Activated CD8-positive, alpha-beta memory T cell treated with anti-CD3 and anti-CD28 coated beads for 4 hours (primary cell): ENCODE data around the gene RAB23.

Experiments used
- DNase-seq, 2 donors: peaks; one replicate each; pipeline ENCODE4 v3.0.0-alpha.2; 2020; ENCODE audit warnings: low read depth in 2 of 2

RAB23 gene

GRCh38 chr6:57221936-57222742 is at the start of gene RAB23:
RAB23 (minus strand) TSS chr6:57222307; CDS start chr6:57210380, 11,927 bp downstream.
- DNase-seq: peak; percentile 65 to 68

- DNase-seq: no peak
These were observed 46.2 kb upstream of the RAB23 start for GRCh38 chr6:57268294-57268640.

GRCh38 chr6:57267586-57268293 is 45.6 kb upstream of the RAB23 start:
- DNase-seq: peak in 1 of 2 donors; percentile 4

- no peak for DNase-seq
These were observed 43.7 kb upstream of the RAB23 start for GRCh38 chr6:57265755-57266221.

- DNase-seq: no peak
These were observed 41.6 kb upstream of the RAB23 start for GRCh38 chr6:57263739-57264138.

GRCh38 chr6:57262901-57263694 is 41.0 kb upstream of the RAB23 start:
- no peak for DNase-seq

GRCh38 chr6:57262488-57262887 is 40.4 kb upstream of the RAB23 start:
- DNase-seq: no peak

GRCh38 chr6:57261926-57262325 is 39.8 kb upstream of the RAB23 start:
- DNase-seq: no peak

- no peak for DNase-seq
These were observed 37.0 kb upstream of the RAB23 start for GRCh38 chr6:57259064-57259463.

GRCh38 chr6:57257911-57258541 is 35.9 kb upstream of the RAB23 start:
- DNase-seq: no peak

- DNase-seq: no peak
These were observed 34.4 kb upstream of the RAB23 start for GRCh38 chr6:57256541-57256940.

- DNase-seq: no peak
These were observed 33.5 kb upstream of the RAB23 start for GRCh38 chr6:57255451-57256169.

- DNase-seq: no peak
These were observed 32.1 kb upstream of the RAB23 start for GRCh38 chr6:57254055-57254717.

- DNase-seq: no peak
These were observed 30.9 kb upstream of the RAB23 start for GRCh38 chr6:57252975-57253374.

- DNase-seq: no peak
These were observed 30.0 kb upstream of the RAB23 start for GRCh38 chr6:57252137-57252536.

GRCh38 chr6:57250348-57250747 is 28.2 kb upstream of the RAB23 start:
- DNase-seq: no peak

GRCh38 chr6:57248311-57248895 is 26.3 kb upstream of the RAB23 start:
- no peak for DNase-seq

GRCh38 chr6:57247603-57248002 is 25.5 kb upstream of the RAB23 start:
- DNase-seq: no peak

GRCh38 chr6:57246307-57246706 is 24.2 kb upstream of the RAB23 start:
- no peak for DNase-seq

GRCh38 chr6:57243954-57244353 is 21.8 kb upstream of the RAB23 start:
- DNase-seq: no peak
